Superior temporal gyrus (tissue), 1 donor: Measurements from ENCODE around the gene ZNF138.
"Not testable (repeated sequence)": the region's sequence is repeated elsewhere in the genome, so short reads cannot be mapped to it uniquely, and the experiment has no call there.

Source experiments
- DNase-seq: peaks from one replicate; pipeline ENCODE4 v3.0.0-alpha.2; 2016; ENCODE audit errors: extremely low spot score

Gene ZNF138

GRCh38 chr7:64794171-64794844 lies at the start of gene ZNF138:
Gene ZNF138, plus strand, starts transcription at chr7:64794428. Its CDS starts 141 bp downstream, at chr7:64794569.
- peak; percentile 98 for DNase-seq

- DNase-seq, result no peak
These were observed 49.5 kb upstream of the ZNF138 start for GRCh38 chr7:64744680-64745079.

GRCh38 chr7:64747802-64748201 lies 46.4 kb upstream of the ZNF138 start:
- DNase-seq, result no peak

- DNase-seq, result no peak
These were observed 41.2 kb upstream of the ZNF138 start for GRCh38 chr7:64753032-64753431.

GRCh38 chr7:64755865-64756264 lies 38.4 kb upstream of the ZNF138 start:
- DNase-seq, result no peak

- DNase-seq, result no peak
These were observed 36.1 kb upstream of the ZNF138 start for GRCh38 chr7:64758151-64758550.

- DNase-seq, result no peak
These were observed 25.4 kb upstream of the ZNF138 start for GRCh38 chr7:64768824-64769223.

- no peak for DNase-seq
These were observed 19.9 kb upstream of the ZNF138 start for GRCh38 chr7:64774204-64774842.

- DNase-seq, result no peak
These were observed 18.9 kb upstream of the ZNF138 start for GRCh38 chr7:64775289-64775688.

GRCh38 chr7:64784842-64785241 lies 9.4 kb upstream of the ZNF138 start:
- not testable (repeated sequence) for DNase-seq

GRCh38 chr7:64787295-64787694 lies 6.9 kb upstream of the ZNF138 start:
- no peak for DNase-seq

GRCh38 chr7:64789241-64789640 lies 5.0 kb upstream of the ZNF138 start:
- not testable (repeated sequence) for DNase-seq

- no peak for DNase-seq
These were observed 997 bp upstream of the ZNF138 start for GRCh38 chr7:64793106-64793755.

- no peak for DNase-seq
These were observed 948 bp downstream of the ZNF138 start for GRCh38 chr7:64795176-64795575.

GRCh38 chr7:64799169-64799568 lies 4.9 kb downstream of the ZNF138 start:
- not testable (repeated sequence) for DNase-seq

- no peak for DNase-seq
These were observed 8.5 kb downstream of the ZNF138 start for GRCh38 chr7:64802699-64803098.

GRCh38 chr7:64807731-64808365 lies 13.6 kb downstream of the ZNF138 start:
- DNase-seq, result no peak

- no peak for DNase-seq
These were observed 17.5 kb downstream of the ZNF138 start for GRCh38 chr7:64811767-64812166.

GRCh38 chr7:64830926-64831325 lies 36.7 kb downstream of the ZNF138 start:
- DNase-seq, result no peak

- no peak for DNase-seq
These were observed 37.9 kb downstream of the ZNF138 start for GRCh38 chr7:64832136-64832535.

- no peak for DNase-seq
These were observed 40.8 kb downstream of the ZNF138 start for GRCh38 chr7:64834989-64835388.

- DNase-seq, result not testable (repeated sequence)
These were observed 41.6 kb downstream of the ZNF138 start for GRCh38 chr7:64835856-64836255.
